Vagina (tissue), 2 donors: Measurements from ENCODE around the gene DNAH3. TPM values are rescaled to one million over a fixed set of nuclear protein-coding genes. Genes with fewer than 3 reads are reported as not detected.
"Not testable (repeated sequence)": the region's sequence is repeated elsewhere in the genome, so short reads cannot be mapped to it uniquely, and the experiment has no call there.

ENCODE experiments used
- DNase-seq, 2 donors: peaks; one replicate each; pipeline ENCODE4 v3.0.0-alpha.2; 2017; ENCODE audit errors: extremely low spot score in 2 of 2
- H3K27ac ChIP-seq: fragments of 200-600 bp; sonication (generic); one replicate; pipeline ENCODE4 v1.5.1; 2019
- H3K27me3 ChIP-seq: fragments of 200-600 bp; sonication (generic); one replicate; pipeline ENCODE4 v1.5.1; 2019
- H3K36me3 ChIP-seq, 2 donors: fragments of 200-600 bp; sonication (generic); one replicate each; pipeline ENCODE4 v1.5.1; 2017 to 2019
- H3K4me1 ChIP-seq: fragments of 200-600 bp; sonication (generic); one replicate; pipeline ENCODE4 v1.5.1; 2019
- H3K4me3 ChIP-seq, 2 donors: fragments of 200-600 bp; sonication (generic); 1 replicate in 1 of 2; 2 replicates in 1 of 2; pipeline ENCODE4 v1.5.1; 2016 to 2019
- H3K9me3 ChIP-seq: fragments of 200-600 bp; sonication (generic); one replicate; pipeline ENCODE4 v1.5.1; 2019
- POLR2A ChIP-seq, 2 donors: fragments of 450-650 bp; IDR thresholded peaks; one replicate each; pipeline ENCODE4 v1.6.1; 2017; ENCODE audit warnings: antibody characterized with exemption in 2 of 2, mild to moderate bottlenecking in 2 of 2, moderate library complexity in 2 of 2
- POLR2AphosphoS5 ChIP-seq, 2 donors: sonication (generic); formaldehyde crosslinking; IDR thresholded peaks; one replicate each; pipeline ENCODE4 v1.9.0; 2017; ENCODE audit warnings: antibody characterized with exemption in 2 of 2, mild to moderate bottlenecking in 2 of 2, low read depth in 1 of 2; ENCODE audit not compliant: insufficient read depth in 1 of 2
- intact Hi-C: fragments of 100-400 bp; cut with DNase I; formaldehyde crosslinking; loops from one replicate; pipeline ENCODE4 v1.15.1; 2023
- total RNA-seq: library from RNA; depleted of rRNA; stranded (reverse); fragments of >200 nt; gene quantifications from one replicate; pipeline ENCODE4 v1.2.3, GENCODE V29; 2016
- TF ChIP-seq, protein P1 (sequence below), 3 experiments: fragments of 450-650 bp in 2 of 3; fragments of 200-600 bp in 1 of 3; sonication (generic) in 1 of 3; IDR thresholded peaks; one replicate each; pipeline ENCODE4 v1.5.1; 2017 to 2019; ENCODE audit warnings: antibody characterized with exemption in 3 of 3, mild to moderate bottlenecking in 2 of 3, moderate library complexity in 2 of 3

DNAH3 gene, protein sequence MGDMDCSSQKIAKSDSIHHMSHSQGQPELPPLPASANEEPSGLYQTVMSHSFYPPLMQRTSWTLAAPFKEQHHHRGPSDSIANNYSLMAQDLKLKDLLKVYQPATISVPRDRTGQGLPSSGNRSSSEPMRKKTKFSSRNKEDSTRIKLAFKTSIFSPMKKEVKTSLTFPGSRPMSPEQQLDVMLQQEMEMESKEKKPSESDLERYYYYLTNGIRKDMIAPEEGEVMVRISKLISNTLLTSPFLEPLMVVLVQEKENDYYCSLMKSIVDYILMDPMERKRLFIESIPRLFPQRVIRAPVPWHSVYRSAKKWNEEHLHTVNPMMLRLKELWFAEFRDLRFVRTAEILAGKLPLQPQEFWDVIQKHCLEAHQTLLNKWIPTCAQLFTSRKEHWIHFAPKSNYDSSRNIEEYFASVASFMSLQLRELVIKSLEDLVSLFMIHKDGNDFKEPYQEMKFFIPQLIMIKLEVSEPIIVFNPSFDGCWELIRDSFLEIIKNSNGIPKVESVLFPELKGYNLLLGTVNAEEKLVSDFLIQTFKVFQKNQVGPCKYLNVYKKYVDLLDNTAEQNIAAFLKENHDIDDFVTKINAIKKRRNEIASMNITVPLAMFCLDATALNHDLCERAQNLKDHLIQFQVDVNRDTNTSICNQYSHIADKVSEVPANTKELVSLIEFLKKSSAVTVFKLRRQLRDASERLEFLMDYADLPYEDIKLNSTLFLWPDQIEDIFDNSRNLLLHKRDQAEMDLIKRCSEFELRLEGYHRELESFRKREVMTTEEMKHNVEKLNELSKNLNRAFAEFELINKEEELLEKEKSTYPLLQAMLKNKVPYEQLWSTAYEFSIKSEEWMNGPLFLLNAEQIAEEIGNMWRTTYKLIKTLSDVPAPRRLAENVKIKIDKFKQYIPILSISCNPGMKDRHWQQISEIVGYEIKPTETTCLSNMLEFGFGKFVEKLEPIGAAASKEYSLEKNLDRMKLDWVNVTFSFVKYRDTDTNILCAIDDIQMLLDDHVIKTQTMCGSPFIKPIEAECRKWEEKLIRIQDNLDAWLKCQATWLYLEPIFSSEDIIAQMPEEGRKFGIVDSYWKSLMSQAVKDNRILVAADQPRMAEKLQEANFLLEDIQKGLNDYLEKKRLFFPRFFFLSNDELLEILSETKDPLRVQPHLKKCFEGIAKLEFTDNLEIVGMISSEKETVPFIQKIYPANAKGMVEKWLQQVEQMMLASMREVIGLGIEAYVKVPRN (N-terminal part only)
- total RNA-seq, result 0.25 TPM

- intact Hi-C loops, result no loop called here
- Histone ChIP-seq H3K4me3 (no peak within 1 kb of the TSS), H3K9me3 (no peaks in the 10 kb centered on the region), H3K36me3 (no peaks in the 10 kb centered on the region), H3K4me1 (peaks cover 9% of the 10 kb centered on the region), H3K27ac (no peak within 1 kb of the TSS), H3K27me3 (no peaks in the 10 kb centered on the region)
- TF ChIP-seq POLR2A (IDR thresholded peaks at IDR 0.05) (no peak), POLR2AphosphoS5 (IDR thresholded peaks at IDR 0.05; ENCODE audit: insufficient read depth in 1 of 2, low read depth in 1 of 2) (no peak)
- TF ChIP-seq, protein P1, sequence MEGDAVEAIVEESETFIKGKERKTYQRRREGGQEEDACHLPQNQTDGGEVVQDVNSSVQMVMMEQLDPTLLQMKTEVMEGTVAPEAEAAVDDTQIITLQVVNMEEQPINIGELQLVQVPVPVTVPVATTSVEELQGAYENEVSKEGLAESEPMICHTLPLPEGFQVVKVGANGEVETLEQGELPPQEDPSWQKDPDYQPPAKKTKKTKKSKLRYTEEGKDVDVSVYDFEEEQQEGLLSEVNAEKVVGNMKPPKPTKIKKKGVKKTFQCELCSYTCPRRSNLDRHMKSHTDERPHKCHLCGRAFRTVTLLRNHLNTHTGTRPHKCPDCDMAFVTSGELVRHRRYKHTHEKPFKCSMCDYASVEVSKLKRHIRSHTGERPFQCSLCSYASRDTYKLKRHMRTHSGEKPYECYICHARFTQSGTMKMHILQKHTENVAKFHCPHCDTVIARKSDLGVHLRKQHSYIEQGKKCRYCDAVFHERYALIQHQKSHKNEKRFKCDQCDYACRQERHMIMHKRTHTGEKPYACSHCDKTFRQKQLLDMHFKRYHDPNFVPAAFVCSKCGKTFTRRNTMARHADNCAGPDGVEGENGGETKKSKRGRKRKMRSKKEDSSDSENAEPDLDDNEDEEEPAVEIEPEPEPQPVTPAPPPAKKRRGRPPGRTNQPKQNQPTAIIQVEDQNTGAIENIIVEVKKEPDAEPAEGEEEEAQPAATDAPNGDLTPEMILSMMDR (IDR thresholded peaks at IDR 0.05), result no peak
- DNase-seq, result no peak
Observed at GRCh38 chr16:21150375-21151001, at the start of gene DNAH3. TSS of gene DNAH3 (minus strand) at chr16:21150846. CDS start at chr16:21150319, 527 bp downstream.

GRCh38 chr16:21199607-21200218, 49.1 kb upstream of the DNAH3 start:
- no peaks in the 10 kb centered on the region for H3K36me3 ChIP-seq
- TF ChIP-seq, protein P1 (IDR thresholded peaks at IDR 0.05), result no peak
- TF ChIP-seq POLR2A (IDR thresholded peaks at IDR 0.05) (no peak), POLR2AphosphoS5 (IDR thresholded peaks at IDR 0.05; ENCODE audit: insufficient read depth in 1 of 2, low read depth in 1 of 2) (no peak)

GRCh38 chr16:21197621-21198020, 47.0 kb upstream of the DNAH3 start:
- no peaks in the 10 kb centered on the region for H3K9me3 ChIP-seq

More at GRCh38 chr16:21199607-21200218, 49.1 kb upstream of the DNAH3 start:
- no peaks in the 10 kb centered on the region for H3K27me3 ChIP-seq
- H3K27ac ChIP-seq, result no peak overlapping the region
- no peak overlapping the region for H3K4me3 ChIP-seq
- no peak for DNase-seq
- H3K9me3 ChIP-seq, result no peaks in the 10 kb centered on the region
- H3K4me1 ChIP-seq, result no peaks in the 10 kb centered on the region
- intact Hi-C loops, result no loop called here

DNA sequence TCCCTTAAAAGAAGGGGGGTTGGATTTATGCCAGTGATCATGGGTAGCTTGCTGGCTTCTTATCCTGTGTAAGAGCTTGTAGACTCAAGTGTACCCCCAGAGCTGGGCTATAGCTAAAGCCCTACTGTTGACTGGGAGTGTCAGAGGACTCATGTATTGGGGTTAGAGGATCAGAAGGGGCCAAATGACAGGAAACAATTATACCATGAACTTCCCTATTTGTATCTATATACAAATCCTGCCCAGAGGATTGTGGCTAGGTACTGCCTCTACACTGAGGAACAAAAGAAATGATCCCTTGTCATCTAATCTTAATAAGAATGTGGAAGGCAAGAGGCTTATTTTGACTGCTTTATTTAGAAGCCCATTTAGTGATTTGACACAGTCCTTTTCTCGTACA, 46.5 kb upstream of the DNAH3 start:
- intact Hi-C loops, result no loop called here
- TF ChIP-seq, protein P1 (IDR thresholded peaks at IDR 0.05), result no peak
- TF ChIP-seq POLR2AphosphoS5 (IDR thresholded peaks at IDR 0.05; ENCODE audit: insufficient read depth in 1 of 2, low read depth in 1 of 2), result no peak
- TF ChIP-seq POLR2A (IDR thresholded peaks at IDR 0.05), result no peak
- Histone ChIP-seq H3K27me3 (no peaks in the 10 kb centered on the region), H3K4me3 (no peak overlapping the region), H3K36me3 (no peaks in the 10 kb centered on the region), H3K27ac (no peak overlapping the region), H3K9me3 (no peaks in the 10 kb centered on the region), H3K4me1 (no peaks in the 10 kb centered on the region)
- DNase-seq, result no peak

More at GRCh38 chr16:21197621-21198020, 47.0 kb upstream of the DNAH3 start:
- TF ChIP-seq, protein P1 (IDR thresholded peaks at IDR 0.05), result no peak
- no peaks in the 10 kb centered on the region for H3K27me3 ChIP-seq
- no peak overlapping the region for H3K4me3 ChIP-seq
- H3K27ac ChIP-seq, result no peak overlapping the region
- intact Hi-C loops, result no loop called here
- no peak for DNase-seq
- no peaks in the 10 kb centered on the region for H3K4me1 ChIP-seq
- no peaks in the 10 kb centered on the region for H3K36me3 ChIP-seq

DNA sequence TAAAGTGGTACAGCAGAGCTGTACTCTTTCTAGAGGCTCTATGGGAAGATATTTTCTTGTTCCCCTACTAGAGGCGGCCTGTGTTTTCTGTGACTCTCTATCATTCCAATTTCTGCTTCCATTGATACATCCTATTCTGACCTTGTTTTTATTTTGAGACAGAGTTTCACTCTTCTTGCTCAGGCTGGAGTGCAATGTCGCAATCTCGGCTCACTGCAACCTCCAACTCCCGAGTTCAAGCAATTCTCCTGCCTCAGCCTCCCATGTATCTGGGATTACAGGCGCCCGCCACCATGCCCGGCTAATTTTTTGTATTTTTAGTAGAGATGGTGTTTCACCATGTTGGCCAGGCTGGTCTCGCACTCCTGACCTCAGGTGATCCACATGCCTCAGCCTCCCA, 44.7 kb upstream of the DNAH3 start:
- H3K27me3 ChIP-seq, DNase-seq, H3K9me3 ChIP-seq, H3K27ac ChIP-seq, H3K36me3 ChIP-seq, H3K4me3 ChIP-seq, intact Hi-C loops, H3K4me1 ChIP-seq: not testable (repeated sequence)
